Uterus (tissue), 2 donors: ENCODE data around the gene PSKH1.

Experiments used
- POLR2A ChIP-seq, 2 donors: fragments of 450-650 bp; IDR thresholded peaks; one replicate each; pipeline ENCODE4 v1.6.1; 2016; ENCODE audit warnings: antibody characterized with exemption in 2 of 2, mild to moderate bottlenecking in 1 of 2, moderate library complexity in 1 of 2
- TF ChIP-seq, protein P1 (sequence below), 4 experiments: fragments of 200-600 bp in 2 of 4; fragments of 450-650 bp in 2 of 4; sonication (generic) in 2 of 4; IDR thresholded peaks; one replicate each; pipeline ENCODE4 v1.5.1; 2016 to 2019; ENCODE audit warnings: antibody characterized with exemption in 4 of 4, mild to moderate bottlenecking in 2 of 4, moderate library complexity in 1 of 4

DNA sequence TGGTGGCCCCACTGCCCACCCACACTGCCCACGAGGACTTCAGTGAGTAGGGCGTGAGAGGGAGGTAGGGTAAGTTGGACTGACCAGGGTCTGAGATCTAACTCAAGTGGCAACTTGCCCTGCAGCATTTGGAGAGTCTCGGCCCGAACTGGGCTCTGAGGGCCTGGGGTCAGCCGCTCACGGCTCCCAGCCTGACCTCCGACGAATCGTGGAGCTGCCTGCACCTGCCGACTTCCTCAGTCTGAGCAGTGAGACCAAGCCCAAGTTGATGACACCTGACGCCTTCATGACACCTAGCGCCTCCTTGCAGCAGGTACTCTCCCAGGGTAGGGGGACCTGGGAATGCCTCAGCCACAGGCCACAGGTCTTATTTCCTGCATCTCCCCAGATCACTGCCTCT, 13.6 kb upstream of the PSKH1 start:
- no peak for TF ChIP-seq POLR2A (IDR thresholded peaks at IDR 0.05)
- TF ChIP-seq, protein P1, sequence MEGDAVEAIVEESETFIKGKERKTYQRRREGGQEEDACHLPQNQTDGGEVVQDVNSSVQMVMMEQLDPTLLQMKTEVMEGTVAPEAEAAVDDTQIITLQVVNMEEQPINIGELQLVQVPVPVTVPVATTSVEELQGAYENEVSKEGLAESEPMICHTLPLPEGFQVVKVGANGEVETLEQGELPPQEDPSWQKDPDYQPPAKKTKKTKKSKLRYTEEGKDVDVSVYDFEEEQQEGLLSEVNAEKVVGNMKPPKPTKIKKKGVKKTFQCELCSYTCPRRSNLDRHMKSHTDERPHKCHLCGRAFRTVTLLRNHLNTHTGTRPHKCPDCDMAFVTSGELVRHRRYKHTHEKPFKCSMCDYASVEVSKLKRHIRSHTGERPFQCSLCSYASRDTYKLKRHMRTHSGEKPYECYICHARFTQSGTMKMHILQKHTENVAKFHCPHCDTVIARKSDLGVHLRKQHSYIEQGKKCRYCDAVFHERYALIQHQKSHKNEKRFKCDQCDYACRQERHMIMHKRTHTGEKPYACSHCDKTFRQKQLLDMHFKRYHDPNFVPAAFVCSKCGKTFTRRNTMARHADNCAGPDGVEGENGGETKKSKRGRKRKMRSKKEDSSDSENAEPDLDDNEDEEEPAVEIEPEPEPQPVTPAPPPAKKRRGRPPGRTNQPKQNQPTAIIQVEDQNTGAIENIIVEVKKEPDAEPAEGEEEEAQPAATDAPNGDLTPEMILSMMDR (IDR thresholded peaks at IDR 0.05), result no peak
